ENCODE data around the gene YPEL2. TPM values are rescaled to one million over a fixed set of nuclear protein-coding genes. Genes with fewer than 3 reads are reported as not detected.

The YPEL2 gene
- total and polyA plus RNA-seq, 2 donors (not counting 3 experiments of a cell fraction or from before 2014, with no cell fraction given): 36.5 to 66.8 TPM

GRCh38 chr17:59391021-59391420, 59.6 kb downstream of the YPEL2 start:
- intact Hi-C loops (cut with micrococcal nuclease): no loop called here
- DNase-seq (ENCODE audit: low read depth, low spot score) (no peak), FAIRE-seq (no peak)
- ChIA-PET CTCF (interaction anchor here (1.3 kb wide), 1 partner anchor 61 kb away, joined by 5 read pairs; no protein-coding TSS in a partner anchor), POLR2A (interaction anchor here (0.7 kb wide), 1 partner anchor 10 kb away, joined by 3 read pairs; no protein-coding TSS in a partner anchor)
- Histone ChIP-seq H3K4me1 (ENCODE audit: control insufficient read depth, extremely low read depth, insufficient read depth, low read length) (no peaks in the 10 kb centered on the region), H3K4me3 (replicated peaks in 1 of 3; ENCODE audit: insufficient read depth in 1 of 3, low read depth in 1 of 3, low read length in 3 of 3) (no peak overlapping the region), H3K4me2 (ENCODE audit: insufficient read depth, low read length) (no peak overlapping the region), H4K20me1 (replicated peaks; ENCODE audit: control insufficient read depth, extremely low read depth, insufficient read depth, low read length) (no peaks in the 10 kb centered on the region), H3K27ac (ENCODE audit: insufficient read depth, low read depth, low read length) (no peak overlapping the region), H3K9me1 (replicated peaks; ENCODE audit: control insufficient read depth, extremely low read depth, insufficient read depth, low read length) (no peaks in the 10 kb centered on the region), H3K9me3 (replicated peaks; ENCODE audit: control insufficient read depth, insufficient read depth, low read length) (no peaks in the 10 kb centered on the region), H2AFZ (ENCODE audit: low read depth, low read length) (no peak overlapping the region), H3K79me2 (ENCODE audit: control insufficient read depth, insufficient read depth, low read length) (no peaks in the 10 kb centered on the region), H3K36me3 (ENCODE audit: control insufficient read depth in 2 of 2, extremely low read depth in 1 of 2, insufficient read depth in 2 of 2, low read length in 2 of 2) (peaks cover 15 to 29% of the 10 kb centered on the region in 2 experiments), H3K27me3 (ENCODE audit: control insufficient read depth in 2 of 2, insufficient read depth in 2 of 2, low read length in 2 of 2) (no peaks in the 10 kb centered on the region), H3K9ac (replicated peaks; ENCODE audit: extremely low read depth, insufficient read depth, low read length) (no peak overlapping the region)
- BruUV-seq (replicated peaks): no TSS peak
- dilution Hi-C loops (cut with MboI; ENCODE audit: extremely low pct_ligation_motif_present, low sequenced_read_pairs): no loop called here
- TF ChIP-seq JUN (IDR thresholded peaks at IDR 0.05; ENCODE audit: borderline replicate concordance, insufficient read depth, insufficient read length, low read depth): no peak
- TF ChIP-seq FOS (IDR thresholded peaks at IDR 0.05; ENCODE audit: borderline replicate concordance, insufficient read depth, low read length): no peak
- no peak for TF ChIP-seq GATA2 (IDR thresholded peaks at IDR 0.05; ENCODE audit: insufficient read depth, insufficient read length, low read depth, low read length)
- no peak for TF ChIP-seq EZH2 (IDR thresholded peaks at IDR 0.05; ENCODE audit: borderline replicate concordance, low read depth, low read length, severe bottlenecking)
- no peak for TF ChIP-seq POLR2AphosphoS5 (IDR thresholded peaks at IDR 0.05; ENCODE audit: insufficient read depth, low read depth, low read length)
- TF ChIP-seq MYC (IDR thresholded peaks at IDR 0.05; ENCODE audit: low read depth, low read length): no peak
- no peak for TF ChIP-seq CTCF (IDR thresholded peaks at IDR 0.05; ENCODE audit: extremely low read depth in 1 of 2, insufficient read depth in 1 of 2, low read depth in 1 of 2, low read length in 2 of 2)
- TF ChIP-seq MAX (IDR thresholded peaks at IDR 0.05; ENCODE audit: insufficient read depth, insufficient read length): no peak
- TF ChIP-seq POLR2A (IDR thresholded peaks at IDR 0.05; ENCODE audit: low read depth, low read length): no peak
